SU-DHL-6 (cell line): ENCODE results near the gene GALNT9.

Experiments
- H2AFZ ChIP-seq: fragments of 200-600 bp; sonication (generic); 2 replicates; pipeline ENCODE4 v1.6.1; 2014; ENCODE audit warnings: low read depth, mild to moderate bottlenecking, moderate library complexity, mixed read lengths, antibody characterized with exemption, low read length; ENCODE audit not compliant: severe bottlenecking
- H3F3A ChIP-seq: fragments of 200-600 bp; shearing (Covaris generic); 2 replicates; pipeline ENCODE4 v1.6.0; 2016; ENCODE audit warnings: antibody characterized with exemption, mild to moderate bottlenecking; ENCODE audit not compliant: insufficient read depth
- H3K27ac ChIP-seq: fragments of 200-600 bp; sonication (generic); 2 replicates; pipeline ENCODE4 v1.5.1; 2016; ENCODE audit warnings: low read depth, mild to moderate bottlenecking, low read length, moderate library complexity, mixed read lengths
- H3K27me3 ChIP-seq: fragments of 200-600 bp; sonication (generic), shearing (Covaris generic); 2 replicates; pipeline ENCODE4 v1.6.0; 2014; ENCODE audit warnings: mild to moderate bottlenecking, low read length
- H3K36me3 ChIP-seq: fragments of 200-600 bp; sonication (generic); 2 replicates; pipeline ENCODE4 v1.6.1; 2014; ENCODE audit warnings: mild to moderate bottlenecking, low read length, mixed read lengths
- H3K4me2 ChIP-seq: fragments of 300-600, 200-600 bp; shearing (Covaris generic), sonication (generic); 2 replicates; pipeline ENCODE4 v1.6.0; 2014; ENCODE audit warnings: low read length, low read depth, mild to moderate bottlenecking; ENCODE audit not compliant: poor library complexity, severe bottlenecking
- H3K4me3 ChIP-seq: fragments of 200-600 bp; sonication (generic); 2 replicates; pipeline ENCODE4 v1.5.1; 2014; ENCODE audit warnings: antibody characterized with exemption, low read length, mild to moderate bottlenecking, mixed read lengths; ENCODE audit not compliant: insufficient read depth, poor library complexity, severe bottlenecking
- H3K79me2 ChIP-seq: fragments of 200-600 bp; sonication (generic); 2 replicates; pipeline ENCODE4 v1.6.1; 2014; ENCODE audit warnings: mild to moderate bottlenecking, low read length, moderate library complexity; ENCODE audit not compliant: insufficient read depth
- H3K9ac ChIP-seq: fragments of 200-600 bp; sonication (generic); 2 replicates; pipeline ENCODE4 v1.7.0; 2014; ENCODE audit warnings: mild to moderate bottlenecking, low read length
- H3K9me2 ChIP-seq: fragments of 200-600 bp; sonication (generic); replicated peaks from 2 replicates; pipeline ENCODE4 v1.6.1; 2014; ENCODE audit warnings: low read length; ENCODE audit not compliant: insufficient read depth
- H3K9me3 ChIP-seq: fragments of 200-600 bp; sonication (generic); 2 replicates; pipeline ENCODE4 v1.6.1; 2014; ENCODE audit warnings: low read length, mixed read lengths; ENCODE audit not compliant: insufficient read depth
- H4K20me1 ChIP-seq: fragments of 200-600 bp; sonication (generic); 2 replicates; pipeline ENCODE4 v1.6.1; 2014; ENCODE audit warnings: low read depth, mild to moderate bottlenecking, antibody characterized with exemption, low read length, moderate library complexity, mixed read lengths
- EZH2phosphoT487 ChIP-seq: fragments of 200-600 bp; sonication (generic), shearing (Covaris generic); conservative IDR thresholded peaks from 2 replicates; pipeline ENCODE4 v1.6.1; 2018; ENCODE audit warnings: mild to moderate bottlenecking, antibody characterized with exemption, low read length, moderate library complexity, mixed read lengths
- TF ChIP-seq, protein P1 (sequence below): fragments of 200-600 bp; sonication (generic); IDR thresholded peaks from one replicate; pipeline ENCODE4 v1.5.1; 2017; ENCODE audit warnings: antibody characterized with exemption, mild to moderate bottlenecking, low read length, moderate library complexity; ENCODE audit not compliant: insufficient read depth, poor library complexity, severe bottlenecking

GALNT9 gene

DNA sequence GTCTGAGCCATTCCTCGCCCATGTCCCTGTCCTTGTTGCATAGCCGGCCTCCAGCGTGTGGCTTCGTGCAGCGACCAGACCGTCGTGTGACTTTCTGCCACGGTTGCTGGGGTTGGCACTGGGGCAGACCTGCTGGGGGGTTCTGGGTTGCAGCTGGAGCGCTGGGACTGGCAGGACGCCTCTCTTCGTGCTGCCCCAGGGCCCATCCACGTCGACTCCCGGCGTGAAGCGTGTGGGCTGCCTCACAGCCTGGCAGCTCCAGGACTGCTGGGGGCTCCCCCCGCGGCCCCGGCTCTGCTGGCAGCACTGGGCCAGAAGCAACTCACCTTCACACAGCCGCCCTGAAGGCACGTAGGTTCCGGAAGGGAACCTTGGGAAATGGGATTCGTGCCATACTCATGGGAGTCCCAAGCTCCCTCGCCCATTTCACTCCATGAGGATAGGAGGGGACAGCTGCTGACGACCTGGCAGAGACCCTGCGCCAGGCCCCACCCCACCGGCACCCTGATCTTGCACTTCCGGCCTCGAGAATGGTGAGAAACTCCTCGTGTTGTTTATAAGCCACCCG lies 51.9 kb downstream of the GALNT9 start:
- TF ChIP-seq EZH2phosphoT487, result no peak
- TF ChIP-seq, protein P1, sequence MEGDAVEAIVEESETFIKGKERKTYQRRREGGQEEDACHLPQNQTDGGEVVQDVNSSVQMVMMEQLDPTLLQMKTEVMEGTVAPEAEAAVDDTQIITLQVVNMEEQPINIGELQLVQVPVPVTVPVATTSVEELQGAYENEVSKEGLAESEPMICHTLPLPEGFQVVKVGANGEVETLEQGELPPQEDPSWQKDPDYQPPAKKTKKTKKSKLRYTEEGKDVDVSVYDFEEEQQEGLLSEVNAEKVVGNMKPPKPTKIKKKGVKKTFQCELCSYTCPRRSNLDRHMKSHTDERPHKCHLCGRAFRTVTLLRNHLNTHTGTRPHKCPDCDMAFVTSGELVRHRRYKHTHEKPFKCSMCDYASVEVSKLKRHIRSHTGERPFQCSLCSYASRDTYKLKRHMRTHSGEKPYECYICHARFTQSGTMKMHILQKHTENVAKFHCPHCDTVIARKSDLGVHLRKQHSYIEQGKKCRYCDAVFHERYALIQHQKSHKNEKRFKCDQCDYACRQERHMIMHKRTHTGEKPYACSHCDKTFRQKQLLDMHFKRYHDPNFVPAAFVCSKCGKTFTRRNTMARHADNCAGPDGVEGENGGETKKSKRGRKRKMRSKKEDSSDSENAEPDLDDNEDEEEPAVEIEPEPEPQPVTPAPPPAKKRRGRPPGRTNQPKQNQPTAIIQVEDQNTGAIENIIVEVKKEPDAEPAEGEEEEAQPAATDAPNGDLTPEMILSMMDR, result no peak
- H4K20me1 ChIP-seq, result no peaks in the 10 kb centered on the region
- no peak overlapping the region for H3K9ac ChIP-seq

DNA sequence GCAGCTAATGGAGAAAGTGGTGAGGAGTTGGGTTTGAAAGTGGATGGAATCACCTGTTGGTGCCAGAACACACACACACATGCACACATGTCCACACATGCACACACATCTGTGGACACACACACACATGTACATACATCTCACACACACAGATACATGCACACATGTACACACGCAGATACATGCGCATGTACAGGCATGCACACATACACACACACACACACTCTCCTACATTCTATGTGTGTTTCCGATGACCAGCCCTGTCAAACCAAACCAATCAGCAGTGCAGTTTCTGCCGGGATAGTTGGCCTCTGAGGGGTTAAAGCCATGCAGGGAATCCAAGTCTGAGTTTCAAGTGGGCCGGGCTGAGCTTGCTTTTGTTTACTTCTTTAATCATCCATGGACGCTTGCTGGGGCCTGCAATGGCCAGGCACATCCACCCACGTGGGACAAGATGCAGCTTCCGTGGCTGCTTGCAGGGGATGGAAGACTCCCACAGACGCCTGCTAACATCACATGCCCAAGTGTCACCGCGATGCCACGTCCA lies 52.5 kb downstream of the GALNT9 start:
- H3K27me3 ChIP-seq, result no peaks in the 10 kb centered on the region

More for the DNA sequence above, 51.9 kb downstream of the GALNT9 start:
- H3K27ac ChIP-seq, result no peak overlapping the region
- no peaks in the 10 kb centered on the region for H3F3A ChIP-seq
- no peak overlapping the region for H3K4me2 ChIP-seq
- no peaks in the 10 kb centered on the region for H3K9me2 ChIP-seq
- no peaks in the 10 kb centered on the region for H3K79me2 ChIP-seq
- H2AFZ ChIP-seq, result no peak overlapping the region
- no peaks in the 10 kb centered on the region for H3K27me3 ChIP-seq
- no peak overlapping the region for H3K4me3 ChIP-seq
- H3K36me3 ChIP-seq, result no peaks in the 10 kb centered on the region
- no peaks in the 10 kb centered on the region for H3K9me3 ChIP-seq

DNA sequence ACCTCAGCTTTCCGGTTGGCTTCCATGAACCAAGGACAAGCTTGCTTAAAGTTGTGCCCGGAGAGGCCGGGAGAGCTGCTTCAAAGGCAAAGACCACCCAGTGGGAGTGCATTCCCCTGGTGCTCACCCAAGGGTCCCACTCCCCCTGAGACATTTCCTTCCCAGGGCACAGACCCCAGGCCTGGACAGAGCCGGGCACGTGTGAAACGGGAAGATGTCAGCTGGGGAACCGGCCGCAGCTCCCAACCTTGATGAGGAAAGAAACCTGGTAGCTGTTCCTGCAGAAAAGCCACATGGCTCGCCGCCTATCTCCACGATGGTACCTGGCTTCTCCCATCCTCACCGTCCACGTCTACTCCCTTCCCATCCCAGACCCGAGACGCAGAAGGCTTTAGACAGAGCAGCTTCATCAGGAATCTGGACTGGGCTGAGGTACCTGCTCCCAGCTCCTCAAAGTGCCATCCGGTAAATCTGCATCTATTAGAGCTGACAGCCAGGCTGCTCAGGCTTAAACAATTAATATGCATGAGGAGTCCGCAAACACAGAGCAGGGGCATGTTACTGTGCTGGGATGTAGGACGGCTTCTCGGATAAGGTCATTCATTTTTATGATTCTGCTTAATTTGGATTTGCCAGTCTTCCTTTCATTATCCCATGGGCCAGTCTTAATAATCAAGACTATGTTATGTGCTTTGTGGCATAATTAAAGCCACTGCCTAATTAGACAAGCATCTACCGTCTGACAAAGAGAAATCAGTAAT lies 53.1 kb downstream of the GALNT9 start:
- TF ChIP-seq EZH2phosphoT487, result no peak
- TF ChIP-seq, protein P1, result no peak
- Histone ChIP-seq H2AFZ (no peak overlapping the region), H4K20me1 (no peaks in the 10 kb centered on the region), H3K27ac (no peak overlapping the region), H3K9me2 (no peaks in the 10 kb centered on the region), H3K36me3 (no peaks in the 10 kb centered on the region), H3K4me2 (no peak overlapping the region), H3K9ac (no peak overlapping the region), H3K4me3 (no peak overlapping the region), H3F3A (no peaks in the 10 kb centered on the region), H3K27me3 (no peaks in the 10 kb centered on the region), H3K79me2 (no peaks in the 10 kb centered on the region), H3K9me3 (no peaks in the 10 kb centered on the region)

More for the DNA sequence above, 52.5 kb downstream of the GALNT9 start:
- Histone ChIP-seq H4K20me1 (no peaks in the 10 kb centered on the region), H3K9ac (no peak overlapping the region), H3K9me3 (no peaks in the 10 kb centered on the region), H3K4me2 (no peak overlapping the region), H2AFZ (no peak overlapping the region), H3K9me2 (no peaks in the 10 kb centered on the region), H3K4me3 (no peak overlapping the region), H3F3A (no peaks in the 10 kb centered on the region), H3K36me3 (no peaks in the 10 kb centered on the region), H3K27ac (no peak overlapping the region), H3K79me2 (no peaks in the 10 kb centered on the region)
- TF ChIP-seq, protein P1, result no peak
- TF ChIP-seq EZH2phosphoT487, result no peak
